Measurements from ENCODE around the gene UBE2U. TPM values are rescaled to one million over a fixed set of nuclear protein-coding genes. Genes with fewer than 3 reads are reported as not detected.

The UBE2U gene
- total and polyA plus RNA-seq, 2 of the 4 experiments (the other 2 are of a cell fraction): not detected

- ATAC-seq (ENCODE audit: low read depth) (no peak), DNase-seq (no peak)
- in situ Hi-C loops (cut with MboI; ENCODE audit: low sequenced_read_pairs) (no loop called here), intact Hi-C loops (cut with micrococcal nuclease) (no loop called here), dilution Hi-C loops (cut with HindIII; ENCODE audit: low sequenced_read_pairs, unreplicated experiment) (no loop called here)
- H4K20me1 ChIP-seq (ENCODE audit: insufficient read depth, low read length): no peaks in the 10 kb centered on the region
- H3K27me3 ChIP-seq (ENCODE audit: control insufficient read depth, insufficient read depth, low read length): no peaks in the 10 kb centered on the region; the same call in none of the 2 replicates
- TF ChIP-seq RAD21 (IDR thresholded peaks at IDR 0.05; ENCODE audit: low read length) (no peak), MXI1 (IDR thresholded peaks at IDR 0.05; ENCODE audit: borderline replicate concordance, low read depth, low read length) (no peak), NFE2L2 (IDR thresholded peaks at IDR 0.05; ENCODE audit: low read depth, low read length) (no peak), USF2 (IDR thresholded peaks at IDR 0.05; ENCODE audit: low read depth, low read length) (no peak), POLR2A (IDR thresholded peaks at IDR 0.05; ENCODE audit: low read depth, low read length) (no peak), MAFK (IDR thresholded peaks at IDR 0.05; ENCODE audit: low read depth, low read length) (no peak), FOS (IDR thresholded peaks at IDR 0.05; ENCODE audit: low read depth, low read length) (no peak), CHD1 (IDR thresholded peaks at IDR 0.05; ENCODE audit: low read depth, low read length) (no peak), CTCF (conservative IDR thresholded peaks at IDR 0.05; ENCODE audit: low read depth, low read length) (no peak), ELK1 (IDR thresholded peaks at IDR 0.05; ENCODE audit: borderline replicate concordance, low read depth, low read length) (no peak), MAZ (IDR thresholded peaks at IDR 0.05; ENCODE audit: borderline replicate concordance, low read depth, low read length) (no peak), BHLHE40 (IDR thresholded peaks at IDR 0.05; ENCODE audit: low read depth, low read length) (no peak), CEBPB (IDR thresholded peaks at IDR 0.05; ENCODE audit: low read depth, low read length) (no peak)
- H3K9me1 ChIP-seq (ENCODE audit: insufficient read depth, low read length): no peaks in the 10 kb centered on the region
- no peak overlapping the region for H4K8ac ChIP-seq (ENCODE audit: low read depth in 2 of 2, low read length in 2 of 2)
- no peak overlapping the region for H2BK20ac ChIP-seq (ENCODE audit: low read depth, low read length)
- no peak overlapping the region for H2BK15ac ChIP-seq (ENCODE audit: low read depth, low read length)
- H3K9me3 ChIP-seq (ENCODE audit: control insufficient read depth, insufficient read depth, low read length): no peaks in the 10 kb centered on the region
- WGBS, 2 experiments (ENCODE audit: extremely low coverage in 2 of 2, insufficient read length in 1 of 2): 80% methylated on average over 1 of the region's 4 CpGs; no CpG with 5 or more reads in 1 of the 2 experiments
- H3K4me2 ChIP-seq (ENCODE audit: low read depth, low read length): no peak overlapping the region
- no peak overlapping the region for H3K27ac ChIP-seq (ENCODE audit: insufficient read depth, low read length)
- no peak overlapping the region for H4K5ac ChIP-seq (ENCODE audit: low read depth, low read length)
- no peaks in the 10 kb centered on the region for H3K79me1 ChIP-seq (ENCODE audit: low read depth in 1 of 2, low read length in 2 of 2)
- ChIA-PET POLR2A (ENCODE audit: unreplicated experiment) (no interaction called here), CTCF (interaction anchor here (1.6 kb wide), 1 partner anchor 11 kb away, joined by 3 read pairs; no protein-coding TSS in a partner anchor)
- no peak overlapping the region for H2BK120ac ChIP-seq (ENCODE audit: low read depth, low read length)
- BruUV-seq (replicated peaks): no TSS peak
- H3K36me3 ChIP-seq (ENCODE audit: control insufficient read depth, insufficient read depth, low read length): no peaks in the 10 kb centered on the region
- H4K91ac ChIP-seq (ENCODE audit: insufficient read depth, low read depth, low read length): no peak overlapping the region
- no peak overlapping the region for H2AK9ac ChIP-seq (replicated peaks; ENCODE audit: low read depth, low read length, poor library complexity)
- H3K4ac ChIP-seq (ENCODE audit: low read depth, low read length): no peak overlapping the region
- no peaks in the 10 kb centered on the region for H3K4me1 ChIP-seq (ENCODE audit: control insufficient read depth, insufficient read depth, low read length)
- H2AK5ac ChIP-seq (ENCODE audit: low read depth, low read length): no peak overlapping the region
- no peak overlapping the region for H3K23ac ChIP-seq (ENCODE audit: low read depth, low read length)
- no peak overlapping the region for H3K18ac ChIP-seq (ENCODE audit: low read depth, low read length)
- H3K56ac ChIP-seq (ENCODE audit: extremely low read depth, insufficient read depth, low read length): no peak overlapping the region
- H2AFZ ChIP-seq (replicated peaks; ENCODE audit: low read length, poor library complexity): no peak overlapping the region
- no peak overlapping the region for H3K14ac ChIP-seq (replicated peaks; ENCODE audit: low read depth, low read length)
- H3K9ac ChIP-seq (ENCODE audit: low read depth, low read length): no peak overlapping the region
- H3K4me3 ChIP-seq (ENCODE audit: insufficient read depth, low read depth, low read length): no peak overlapping the region
- no peak overlapping the region for H2BK5ac ChIP-seq (ENCODE audit: low read depth, low read length, poor library complexity, severe bottlenecking)
Measured at GRCh38 chr1:64280001-64280400, 76.6 kb downstream of the UBE2U start.
